SK-N-MC (cell line): ENCODE data around the gene PAN3.

Experiments used
- DNase-seq: peaks from one replicate; pipeline ENCODE4 v3.0.0-alpha.2; 2011; ENCODE audit warnings: low read depth, low spot score
- H3K27ac ChIP-seq: fragments of 200-600 bp; sonication (generic); 2 replicates; pipeline ENCODE4 v1.5.1; 2016; ENCODE audit warnings: mixed run types
- H3K36me3 ChIP-seq: fragments of 200-600 bp; sonication (generic); 2 replicates; pipeline ENCODE4 v1.6.1; 2017; ENCODE audit warnings: antibody characterized with exemption, low read length, mixed read lengths; ENCODE audit not compliant: insufficient read depth
- H3K4me3 ChIP-seq: fragments of 200-600 bp; sonication (generic); 2 replicates; pipeline ENCODE4 v1.5.1; 2016
- H3K9ac ChIP-seq: fragments of 200-600 bp; sonication (generic); 2 replicates; pipeline ENCODE4 v1.8.0; 2017; ENCODE audit warnings: mixed run types, mixed read lengths; ENCODE audit not compliant: insufficient read length
- H3K9me3 ChIP-seq: fragments of 200-600 bp; sonication (generic); 2 replicates; pipeline ENCODE4 v1.6.1; 2017; ENCODE audit warnings: low read depth, mild to moderate bottlenecking, antibody characterized with exemption, low read length, moderate library complexity, mixed read lengths
- EZH2 ChIP-seq: fragments of 200-600 bp; sonication (generic); IDR thresholded peaks from one replicate; pipeline ENCODE4 v1.6.1; 2017; ENCODE audit warnings: antibody characterized with exemption
- FOXP2 ChIP-seq: optimal IDR thresholded peaks from 2 replicates; pipeline ENCODE3; 2011; ENCODE audit warnings: mild to moderate bottlenecking, moderate library complexity; ENCODE audit not compliant: insufficient read depth; ENCODE audit errors: extremely low read length, control extremely low read depth
- POLR2AphosphoS5 ChIP-seq: IDR thresholded peaks from 2 replicates; pipeline ENCODE4 v1.6.1; 2012; ENCODE audit warnings: mild to moderate bottlenecking, low read depth, low read length, borderline replicate concordance

PAN3 gene

GRCh38 chr13:28336193-28336657 is 197.9 kb downstream of the PAN3 start:
- no peak for TF ChIP-seq FOXP2
- TF ChIP-seq POLR2AphosphoS5 = no peak
- no peak for TF ChIP-seq EZH2
- Histone ChIP-seq H3K9ac (no peak overlapping the region), H3K9me3 (no peaks in the 10 kb centered on the region), H3K27ac (no peak overlapping the region), H3K36me3 (no peaks in the 10 kb centered on the region), H3K4me3 (no peak overlapping the region)
- no peak for DNase-seq

DNA sequence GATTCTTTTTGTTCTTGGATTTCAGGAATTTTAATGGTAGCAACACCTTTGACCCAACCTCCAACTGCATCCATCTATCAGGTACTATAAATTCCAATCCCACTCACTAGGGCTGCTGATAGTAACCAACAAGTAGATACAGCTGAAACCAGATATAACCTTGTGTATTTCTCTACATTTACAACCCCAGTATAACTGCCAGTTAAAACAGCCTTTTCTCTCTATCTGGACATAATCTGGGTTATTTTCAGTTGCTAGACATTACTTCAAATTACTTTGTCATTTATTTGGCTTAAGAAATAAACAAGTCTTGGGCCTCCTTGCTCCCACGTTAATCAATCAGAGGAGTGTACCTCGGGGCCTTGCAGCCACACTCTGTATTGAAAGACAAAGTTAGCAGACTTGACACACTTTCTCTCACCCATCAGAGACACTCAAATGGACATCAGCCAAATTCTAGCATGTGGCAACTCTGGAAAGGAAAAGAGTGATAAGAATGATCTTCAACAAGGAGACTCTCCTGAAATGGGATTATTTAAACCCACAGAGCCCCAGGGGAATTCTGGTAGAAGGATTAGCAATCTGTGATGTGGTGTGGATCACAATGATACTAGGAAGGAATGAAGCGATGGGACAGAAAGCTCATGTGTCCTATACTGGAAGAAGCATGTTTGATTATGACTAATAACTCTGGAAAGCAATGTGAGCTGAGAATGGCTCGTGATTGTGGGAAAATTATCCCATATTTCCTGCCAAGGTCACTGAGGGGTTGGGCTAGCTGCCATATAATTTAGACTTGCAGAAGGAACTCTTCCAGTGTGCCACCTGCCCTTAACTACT is 199.0 kb downstream of the PAN3 start:
- Histone ChIP-seq H3K9me3 (no peaks in the 10 kb centered on the region), H3K4me3 (no peak overlapping the region), H3K9ac (no peak overlapping the region), H3K27ac (no peak overlapping the region), H3K36me3 (no peaks in the 10 kb centered on the region)
- TF ChIP-seq POLR2AphosphoS5 (no peak), FOXP2 (no peak)
- DNase-seq = no peak

GRCh38 chr13:28338006-28338574 is 199.7 kb downstream of the PAN3 start:
- Histone ChIP-seq H3K9ac (no peak overlapping the region), H3K9me3 (no peaks in the 10 kb centered on the region), H3K27ac (no peak overlapping the region), H3K36me3 (no peaks in the 10 kb centered on the region), H3K4me3 (no peak overlapping the region)
- TF ChIP-seq EZH2 (no peak), POLR2AphosphoS5 (no peak), FOXP2 (no peak)
- DNase-seq = no peak

DNA sequence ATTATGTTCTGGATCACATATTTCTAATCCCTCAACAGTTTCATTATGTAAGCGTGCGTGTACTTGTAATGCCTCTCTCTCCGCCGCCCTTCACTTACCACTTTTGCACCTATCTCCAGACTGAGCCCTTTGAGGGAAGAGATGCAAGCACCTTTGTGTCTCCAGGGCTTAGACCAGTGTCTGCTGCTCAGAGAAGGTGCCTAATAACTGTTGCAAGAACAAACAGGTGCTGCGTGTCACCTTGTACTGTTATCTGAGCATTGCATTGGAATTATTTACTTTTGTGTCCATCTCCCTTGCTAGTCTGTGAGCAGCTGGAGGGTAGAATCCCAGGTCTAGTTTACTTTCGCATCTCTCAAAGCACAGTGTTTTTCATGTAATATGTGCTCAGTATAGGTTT is 200.4 kb downstream of the PAN3 start:
- DNase-seq = no peak
- Histone ChIP-seq H3K27ac (no peak overlapping the region), H3K36me3 (no peaks in the 10 kb centered on the region), H3K9me3 (no peaks in the 10 kb centered on the region), H3K9ac (no peak overlapping the region), H3K4me3 (no peak overlapping the region)
- TF ChIP-seq POLR2AphosphoS5 (no peak), FOXP2 (no peak), EZH2 (no peak)

- TF ChIP-seq POLR2AphosphoS5 (no peak), FOXP2 (no peak), EZH2 (no peak)
- Histone ChIP-seq H3K27ac (no peak overlapping the region), H3K9me3 (no peaks in the 10 kb centered on the region), H3K4me3 (no peak overlapping the region), H3K36me3 (no peaks in the 10 kb centered on the region), H3K9ac (no peak overlapping the region)
- no peak for DNase-seq
Measured at GRCh38 chr13:28339419-28339818, 201.1 kb downstream of the PAN3 start.

DNA sequence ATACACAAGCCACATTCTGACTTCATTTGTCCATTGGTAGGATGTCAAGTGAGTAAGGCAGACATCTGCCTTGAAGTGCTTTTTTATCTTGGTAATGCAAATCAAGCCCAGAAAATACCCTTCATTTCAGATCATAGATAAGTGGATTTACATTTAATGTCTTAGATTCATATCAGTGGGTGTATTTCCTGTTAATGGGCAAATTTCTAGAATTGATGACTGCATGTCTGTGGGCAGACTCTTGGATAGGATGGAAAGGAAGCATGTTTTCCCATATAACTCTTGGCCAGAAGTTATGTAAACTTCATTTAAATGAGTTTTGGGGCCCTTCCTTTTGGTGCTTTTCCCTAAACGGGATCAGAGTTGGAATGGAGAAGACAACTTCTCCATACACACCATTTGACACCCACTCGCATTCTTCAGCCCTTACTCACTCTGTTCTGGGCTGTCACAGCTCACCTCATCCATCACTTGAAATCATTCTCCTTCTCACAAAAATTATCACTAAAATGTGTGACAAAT is 202.0 kb downstream of the PAN3 start:
- H3K36me3 ChIP-seq = no peaks in the 10 kb centered on the region
- TF ChIP-seq POLR2AphosphoS5 (no peak), EZH2 (no peak), FOXP2 (no peak)
- H3K27ac ChIP-seq = no peak overlapping the region
- H3K9ac ChIP-seq = no peak overlapping the region
- no peak overlapping the region for H3K4me3 ChIP-seq
- DNase-seq = peak; percentile 28
- H3K9me3 ChIP-seq = no peaks in the 10 kb centered on the region

- Histone ChIP-seq H3K36me3 (no peaks in the 10 kb centered on the region), H3K9ac (no peak overlapping the region), H3K4me3 (no peak overlapping the region), H3K9me3 (no peaks in the 10 kb centered on the region), H3K27ac (no peak overlapping the region)
- no peak for TF ChIP-seq EZH2
- no peak for TF ChIP-seq POLR2AphosphoS5
- TF ChIP-seq FOXP2 = no peak
- DNase-seq = no peak
Measured at GRCh38 chr13:28342251-28342650, 203.9 kb downstream of the PAN3 start.

DNA sequence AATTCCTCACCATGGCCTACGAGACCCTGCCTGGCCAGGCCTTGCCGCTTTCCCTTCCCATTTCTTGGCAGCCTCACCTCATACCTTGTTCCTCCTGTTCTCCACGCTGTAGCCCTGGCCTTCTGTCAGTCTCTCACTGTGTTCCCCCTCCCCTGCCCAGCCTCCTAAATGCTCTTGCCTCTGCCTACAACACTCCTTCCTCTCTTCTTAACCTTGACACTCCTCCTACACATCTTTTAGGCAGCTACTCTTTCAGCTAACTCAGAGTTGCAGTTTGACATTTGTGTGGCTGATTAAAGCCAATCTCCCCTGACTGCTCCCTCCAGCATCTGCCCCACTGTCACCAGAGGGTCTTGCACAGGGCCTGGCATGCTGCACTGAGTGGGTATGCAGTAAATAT is 205.8 kb downstream of the PAN3 start:
- Histone ChIP-seq H3K9ac (no peak overlapping the region), H3K4me3 (no peak overlapping the region), H3K27ac (no peak overlapping the region), H3K9me3 (no peaks in the 10 kb centered on the region), H3K36me3 (no peaks in the 10 kb centered on the region)
- TF ChIP-seq EZH2 = no peak
- TF ChIP-seq POLR2AphosphoS5 = no peak
- TF ChIP-seq FOXP2 = no peak
- DNase-seq = no peak
